ENCODE data around the gene ANKAR.

DNA sequence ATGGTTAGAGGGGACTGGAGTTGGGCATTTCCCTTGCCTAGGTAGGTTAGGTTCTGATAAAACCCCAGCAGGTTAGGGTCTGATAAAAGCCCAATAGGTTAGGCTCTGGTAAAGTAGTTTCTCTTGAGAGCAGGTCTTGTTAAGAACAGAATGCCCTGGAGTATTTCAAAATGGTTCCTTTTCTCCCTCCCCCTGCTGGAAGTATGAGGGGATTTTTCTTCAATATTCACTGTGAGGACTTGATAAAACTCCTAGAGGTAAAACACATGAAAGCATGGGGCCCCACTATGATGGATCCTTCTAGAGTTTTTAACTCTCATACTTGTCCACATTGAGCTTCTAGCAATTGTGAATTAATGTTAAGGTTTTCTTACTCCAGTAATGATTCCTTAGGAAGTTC, 27.6 kb downstream of the ANKAR start:
- TF ChIP-seq, protein P1, sequence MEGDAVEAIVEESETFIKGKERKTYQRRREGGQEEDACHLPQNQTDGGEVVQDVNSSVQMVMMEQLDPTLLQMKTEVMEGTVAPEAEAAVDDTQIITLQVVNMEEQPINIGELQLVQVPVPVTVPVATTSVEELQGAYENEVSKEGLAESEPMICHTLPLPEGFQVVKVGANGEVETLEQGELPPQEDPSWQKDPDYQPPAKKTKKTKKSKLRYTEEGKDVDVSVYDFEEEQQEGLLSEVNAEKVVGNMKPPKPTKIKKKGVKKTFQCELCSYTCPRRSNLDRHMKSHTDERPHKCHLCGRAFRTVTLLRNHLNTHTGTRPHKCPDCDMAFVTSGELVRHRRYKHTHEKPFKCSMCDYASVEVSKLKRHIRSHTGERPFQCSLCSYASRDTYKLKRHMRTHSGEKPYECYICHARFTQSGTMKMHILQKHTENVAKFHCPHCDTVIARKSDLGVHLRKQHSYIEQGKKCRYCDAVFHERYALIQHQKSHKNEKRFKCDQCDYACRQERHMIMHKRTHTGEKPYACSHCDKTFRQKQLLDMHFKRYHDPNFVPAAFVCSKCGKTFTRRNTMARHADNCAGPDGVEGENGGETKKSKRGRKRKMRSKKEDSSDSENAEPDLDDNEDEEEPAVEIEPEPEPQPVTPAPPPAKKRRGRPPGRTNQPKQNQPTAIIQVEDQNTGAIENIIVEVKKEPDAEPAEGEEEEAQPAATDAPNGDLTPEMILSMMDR (conservative IDR thresholded peaks at IDR 0.05): no peak; the same call in 1 of the 2 replicates
- TF ChIP-seq ZFX (IDR thresholded peaks at IDR 0.05): no peak
